DND-41 (cell line): ENCODE measurements around the gene IL1B.

Source experiments
- ATAC-seq: fragments of 200-7000 bp; cut with Tn5 transposase; 3 replicates; pipeline ENCODE4 v1.9.1; 2021; ENCODE audit warnings: low read depth; ENCODE audit not compliant: insufficient read depth
- DNase-seq: peaks from one replicate; pipeline ENCODE4 v3.0.0-alpha.2; 2020
- H2AFZ ChIP-seq: 2 replicates; pipeline ENCODE4 v1.6.0; 2012; ENCODE audit warnings: low read depth, low read length
- H3K27ac ChIP-seq: 2 replicates; pipeline ENCODE4 v1.5.1; 2012; ENCODE audit warnings: low read length, inconsistent platforms
- H3K27me3 ChIP-seq: fragments of 200-600 bp; sonication (generic); 2 replicates; pipeline ENCODE4 v1.6.0; 2012; ENCODE audit warnings: low read length, mild to moderate bottlenecking, inconsistent platforms; ENCODE audit not compliant: insufficient read depth, poor library complexity
- H3K36me3 ChIP-seq: 2 replicates; pipeline ENCODE4 v1.5.1; 2012; ENCODE audit warnings: low read length, inconsistent platforms; ENCODE audit not compliant: insufficient read depth
- H3K4me1 ChIP-seq: 2 replicates; pipeline ENCODE4 v1.5.1; 2012; ENCODE audit warnings: mild to moderate bottlenecking, low read length; ENCODE audit not compliant: insufficient read depth
- H3K4me2 ChIP-seq: 2 replicates; pipeline ENCODE4 v1.6.0; 2012; ENCODE audit warnings: mild to moderate bottlenecking, moderate library complexity, low read length, inconsistent platforms; ENCODE audit not compliant: insufficient read depth
- H3K4me3 ChIP-seq, 2 experiments: fragments of 200-600 bp in 1 of 2; shearing (Covaris generic) in 1 of 2; 2 replicates each; pipeline ENCODE4 v1.5.1; 2012 to 2016; ENCODE audit warnings: inconsistent platforms in 2 of 2, low read length in 2 of 2, mild to moderate bottlenecking in 2 of 2, low read depth in 1 of 2, moderate library complexity in 1 of 2
- H3K79me2 ChIP-seq: 2 replicates; pipeline ENCODE4 v1.6.0; 2012; ENCODE audit warnings: low read length, inconsistent platforms; ENCODE audit not compliant: insufficient read depth
- H3K9ac ChIP-seq: 2 replicates; pipeline ENCODE4 v1.6.0; 2012; ENCODE audit warnings: low read depth, mild to moderate bottlenecking, inconsistent platforms, low read length, moderate library complexity
- H3K9me3 ChIP-seq: 2 replicates; pipeline ENCODE4 v1.5.1; 2012; ENCODE audit warnings: low read length, moderate library complexity, mild to moderate bottlenecking, inconsistent platforms; ENCODE audit not compliant: insufficient read depth, severe bottlenecking
- H4K20me1 ChIP-seq: 2 replicates; pipeline ENCODE4 v1.6.0; 2012; ENCODE audit warnings: low read length; ENCODE audit not compliant: insufficient read depth
- EZH2 ChIP-seq: IDR thresholded peaks from 3 replicates; pipeline ENCODE4 v1.6.1; 2012; ENCODE audit warnings: borderline replicate concordance, low read depth, mild to moderate bottlenecking, moderate library complexity, low read length, inconsistent platforms; ENCODE audit not compliant: severe bottlenecking
- TF ChIP-seq, protein P1 (sequence below): IDR thresholded peaks from 2 replicates; pipeline ENCODE4 v1.5.1; 2012; ENCODE audit warnings: borderline replicate concordance, low read length, moderate library complexity, mild to moderate bottlenecking; ENCODE audit not compliant: poor library complexity, severe bottlenecking; ENCODE audit errors: extremely low read depth

Gene IL1B

DNA sequence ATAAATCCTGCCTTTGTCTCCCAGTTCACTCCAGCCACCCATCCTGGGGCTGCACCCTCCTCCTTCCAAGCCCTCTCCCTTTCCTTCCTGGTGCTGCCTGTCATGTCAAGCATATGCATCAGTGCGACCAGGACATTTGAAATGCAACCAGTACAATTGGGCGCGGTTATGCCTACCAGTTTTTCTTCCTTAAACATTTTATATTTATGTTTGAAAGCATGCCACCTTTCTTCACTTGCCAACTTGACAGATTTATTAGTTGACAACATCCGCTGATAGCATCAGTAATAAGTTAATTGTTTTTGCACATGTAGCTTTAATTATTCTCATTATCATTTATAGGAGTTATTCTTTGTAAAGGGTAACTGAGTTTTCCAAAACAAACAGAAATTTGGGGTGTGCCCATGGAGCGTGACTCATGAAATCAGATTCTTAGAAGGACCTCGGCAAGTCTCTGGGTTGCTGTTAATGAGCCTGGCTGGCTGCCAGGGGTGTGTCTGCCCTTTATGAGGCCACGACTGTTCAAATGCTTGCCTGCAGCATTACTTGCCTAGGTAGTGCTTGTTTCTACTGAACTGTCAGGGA is 32.8 kb upstream of the IL1B start:
- no peak for ATAC-seq
- Histone ChIP-seq H4K20me1 (no peaks in the 10 kb centered on the region), H3K79me2 (no peaks in the 10 kb centered on the region), H3K27ac (no peak overlapping the region), H3K9ac (no peak overlapping the region), H2AFZ (no peak overlapping the region), H3K27me3 (no peaks in the 10 kb centered on the region), H3K4me1 (no peaks in the 10 kb centered on the region), H3K9me3 (peaks cover 4% of the 10 kb centered on the region), H3K36me3 (no peaks in the 10 kb centered on the region), H3K4me2 (no peak overlapping the region), H3K4me3 (no peak overlapping the region)
- TF ChIP-seq EZH2, result no peak
- TF ChIP-seq, protein P1, sequence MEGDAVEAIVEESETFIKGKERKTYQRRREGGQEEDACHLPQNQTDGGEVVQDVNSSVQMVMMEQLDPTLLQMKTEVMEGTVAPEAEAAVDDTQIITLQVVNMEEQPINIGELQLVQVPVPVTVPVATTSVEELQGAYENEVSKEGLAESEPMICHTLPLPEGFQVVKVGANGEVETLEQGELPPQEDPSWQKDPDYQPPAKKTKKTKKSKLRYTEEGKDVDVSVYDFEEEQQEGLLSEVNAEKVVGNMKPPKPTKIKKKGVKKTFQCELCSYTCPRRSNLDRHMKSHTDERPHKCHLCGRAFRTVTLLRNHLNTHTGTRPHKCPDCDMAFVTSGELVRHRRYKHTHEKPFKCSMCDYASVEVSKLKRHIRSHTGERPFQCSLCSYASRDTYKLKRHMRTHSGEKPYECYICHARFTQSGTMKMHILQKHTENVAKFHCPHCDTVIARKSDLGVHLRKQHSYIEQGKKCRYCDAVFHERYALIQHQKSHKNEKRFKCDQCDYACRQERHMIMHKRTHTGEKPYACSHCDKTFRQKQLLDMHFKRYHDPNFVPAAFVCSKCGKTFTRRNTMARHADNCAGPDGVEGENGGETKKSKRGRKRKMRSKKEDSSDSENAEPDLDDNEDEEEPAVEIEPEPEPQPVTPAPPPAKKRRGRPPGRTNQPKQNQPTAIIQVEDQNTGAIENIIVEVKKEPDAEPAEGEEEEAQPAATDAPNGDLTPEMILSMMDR, result no peak
- DNase-seq, result no peak

DNA sequence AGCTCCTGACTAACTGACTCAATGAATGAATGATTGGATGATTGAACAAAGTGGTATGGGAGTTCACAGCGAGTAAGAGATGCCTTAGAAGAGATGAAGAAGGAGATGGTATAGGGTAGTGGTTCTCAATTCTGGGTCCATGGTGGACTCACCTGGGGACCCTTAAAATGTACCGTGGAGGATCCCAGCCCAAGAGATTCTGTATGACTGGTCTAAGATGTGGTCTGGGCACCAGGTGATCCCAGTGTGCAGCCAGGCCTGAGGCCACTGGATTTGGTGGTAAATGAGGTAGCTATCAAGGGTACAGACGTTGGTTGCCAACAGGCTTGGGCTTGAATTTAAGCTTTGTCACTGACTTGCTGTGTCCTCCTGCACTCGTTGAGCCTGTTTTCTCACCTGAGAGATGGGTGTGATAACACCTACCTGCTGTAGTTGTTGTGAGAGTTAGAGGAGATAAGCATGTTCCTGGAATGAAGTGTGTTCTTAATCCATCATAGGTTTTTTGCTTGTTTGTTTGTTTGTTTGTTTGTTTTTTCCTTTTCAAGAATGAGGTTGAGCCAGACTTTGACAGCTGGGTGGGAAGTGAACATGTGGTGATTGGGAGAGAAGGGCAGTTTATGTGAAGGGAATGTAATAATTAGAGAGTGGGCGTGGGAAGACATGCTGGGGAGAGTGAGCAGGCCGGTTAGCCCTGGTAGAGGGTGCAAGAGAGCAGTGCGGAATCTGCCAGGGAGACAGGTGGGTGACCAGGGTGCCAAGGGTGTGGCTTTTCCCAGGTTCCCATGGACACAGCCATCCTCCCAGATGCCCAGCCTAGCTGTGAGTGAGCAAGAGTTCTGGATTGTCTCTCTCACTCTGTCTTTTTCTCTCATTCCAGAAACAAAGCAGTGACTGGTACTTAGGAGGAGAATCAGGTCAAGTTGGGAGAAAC is 31.4 kb upstream of the IL1B start:
- TF ChIP-seq, protein P1, result no peak
- TF ChIP-seq EZH2, result no peak
- no peak for ATAC-seq

DNA sequence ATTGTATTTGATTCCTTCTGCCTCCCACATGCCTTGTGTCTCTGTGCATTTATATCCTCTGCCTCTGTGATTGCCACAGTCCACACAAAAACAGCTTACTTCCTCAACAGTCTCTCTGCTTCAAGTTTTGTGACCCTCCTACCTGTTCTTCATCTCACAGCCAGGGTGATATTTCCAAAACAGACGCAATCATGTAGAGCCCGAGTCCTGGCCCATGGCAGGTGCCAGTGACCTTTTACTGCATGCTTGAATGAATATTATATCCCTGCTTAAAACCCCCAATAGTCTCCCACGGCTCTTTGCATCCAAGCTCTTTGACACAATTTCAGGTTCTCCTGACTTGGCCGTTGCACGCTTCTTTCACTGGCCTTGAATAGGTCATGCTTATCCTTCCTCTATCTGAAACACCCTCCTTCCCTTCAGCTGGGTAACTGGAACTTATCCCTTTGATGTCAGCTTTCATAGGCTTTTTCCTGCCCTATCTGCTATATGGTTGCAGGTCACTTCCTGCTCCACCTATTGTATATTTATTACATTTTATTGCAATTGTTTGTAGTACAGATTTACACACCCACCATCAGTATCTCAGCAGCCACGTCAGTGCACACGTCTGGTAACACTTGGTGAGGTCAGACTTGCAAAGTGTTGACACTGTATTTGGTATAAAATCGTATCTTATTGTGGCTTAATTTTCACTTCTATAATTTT is 29.7 kb upstream of the IL1B start:
- Histone ChIP-seq H3K4me1 (no peaks in the 10 kb centered on the region), H3K27ac (no peak overlapping the region), H3K36me3 (no peaks in the 10 kb centered on the region), H3K4me3 (no peak overlapping the region), H3K79me2 (no peaks in the 10 kb centered on the region), H2AFZ (no peak overlapping the region), H3K27me3 (no peaks in the 10 kb centered on the region), H3K4me2 (no peak overlapping the region), H3K9ac (no peak overlapping the region), H3K9me3 (peaks cover 14% of the 10 kb centered on the region), H4K20me1 (no peaks in the 10 kb centered on the region)
- ATAC-seq, result no peak
- TF ChIP-seq EZH2, result no peak
- TF ChIP-seq, protein P1, result no peak
- no peak for DNase-seq

More for the DNA sequence above, 31.4 kb upstream of the IL1B start:
- Histone ChIP-seq H3K4me2 (no peak overlapping the region), H3K27me3 (no peaks in the 10 kb centered on the region), H3K4me3 (no peak overlapping the region), H3K9ac (no peak overlapping the region), H3K36me3 (no peaks in the 10 kb centered on the region), H3K79me2 (no peaks in the 10 kb centered on the region), H3K4me1 (no peaks in the 10 kb centered on the region), H3K27ac (no peak overlapping the region), H2AFZ (no peak overlapping the region), H3K9me3 (peaks cover 4% of the 10 kb centered on the region), H4K20me1 (no peaks in the 10 kb centered on the region)
- no peak for DNase-seq
